GM12864 (cell line): Measurements from ENCODE around the gene MGAT3.
"Not testable (repeated sequence)": the region's sequence is repeated elsewhere in the genome, so short reads cannot be mapped to it uniquely, and the experiment has no call there.

Experiments used
- DNase-seq: peaks from one replicate; pipeline ENCODE4 v3.0.0-alpha.2; 2011; ENCODE audit warnings: low read depth
- H3K4me3 ChIP-seq: 2 replicates; pipeline ENCODE4 v1.5.1; 2011; ENCODE audit warnings: mild to moderate bottlenecking, low read depth, low read length, control low read depth
- TF ChIP-seq, protein P1 (sequence below): IDR thresholded peaks from 2 replicates; pipeline ENCODE4 v1.5.1; 2011; ENCODE audit warnings: low read depth, mild to moderate bottlenecking, moderate library complexity, low read length, control low read depth, inconsistent platforms; ENCODE audit errors: missing control alignments

The MGAT3 gene

GRCh38 chr22:39518144-39518786, 61.5 kb downstream of the MGAT3 start:
- TF ChIP-seq, protein P1, sequence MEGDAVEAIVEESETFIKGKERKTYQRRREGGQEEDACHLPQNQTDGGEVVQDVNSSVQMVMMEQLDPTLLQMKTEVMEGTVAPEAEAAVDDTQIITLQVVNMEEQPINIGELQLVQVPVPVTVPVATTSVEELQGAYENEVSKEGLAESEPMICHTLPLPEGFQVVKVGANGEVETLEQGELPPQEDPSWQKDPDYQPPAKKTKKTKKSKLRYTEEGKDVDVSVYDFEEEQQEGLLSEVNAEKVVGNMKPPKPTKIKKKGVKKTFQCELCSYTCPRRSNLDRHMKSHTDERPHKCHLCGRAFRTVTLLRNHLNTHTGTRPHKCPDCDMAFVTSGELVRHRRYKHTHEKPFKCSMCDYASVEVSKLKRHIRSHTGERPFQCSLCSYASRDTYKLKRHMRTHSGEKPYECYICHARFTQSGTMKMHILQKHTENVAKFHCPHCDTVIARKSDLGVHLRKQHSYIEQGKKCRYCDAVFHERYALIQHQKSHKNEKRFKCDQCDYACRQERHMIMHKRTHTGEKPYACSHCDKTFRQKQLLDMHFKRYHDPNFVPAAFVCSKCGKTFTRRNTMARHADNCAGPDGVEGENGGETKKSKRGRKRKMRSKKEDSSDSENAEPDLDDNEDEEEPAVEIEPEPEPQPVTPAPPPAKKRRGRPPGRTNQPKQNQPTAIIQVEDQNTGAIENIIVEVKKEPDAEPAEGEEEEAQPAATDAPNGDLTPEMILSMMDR = no peak

DNA sequence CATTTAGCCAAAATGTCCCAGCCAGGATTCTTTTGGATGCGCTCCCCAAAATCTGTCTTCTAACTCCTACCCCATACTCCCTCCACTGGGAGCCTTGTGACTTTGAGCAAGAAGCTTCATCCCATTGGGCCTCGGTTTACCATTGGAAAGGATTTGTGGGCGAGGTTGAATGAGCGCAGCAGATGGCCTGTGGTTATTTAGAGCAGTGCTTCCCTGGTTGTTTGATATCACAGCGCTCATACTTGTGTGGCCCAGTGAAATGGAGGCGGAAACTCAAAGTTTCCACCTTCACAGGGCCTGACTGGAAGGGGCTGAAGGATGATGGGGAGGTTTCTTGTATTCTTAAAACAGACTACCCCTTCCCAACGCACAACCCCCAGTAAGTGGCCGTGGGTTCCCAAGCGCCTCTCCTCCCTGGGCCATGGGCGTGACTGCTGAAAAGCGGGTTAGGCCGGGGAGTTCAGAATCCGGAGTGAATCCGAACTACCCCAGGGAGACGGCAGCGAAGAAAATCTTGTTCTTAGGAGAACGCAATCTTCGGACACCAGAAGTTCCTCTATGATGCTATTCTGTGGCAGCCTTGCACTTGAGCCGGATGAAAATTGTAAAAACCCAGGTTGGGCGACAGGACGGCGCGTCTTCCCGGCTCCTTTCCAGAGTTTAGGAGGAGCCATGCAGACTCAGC, 62.3 kb downstream of the MGAT3 start:
- peak overlapping the region; percentile 67 for H3K4me3 ChIP-seq
- no peak for DNase-seq
- TF ChIP-seq, protein P1 = no peak

More at GRCh38 chr22:39518144-39518786, 61.5 kb downstream of the MGAT3 start:
- no peak overlapping the region for H3K4me3 ChIP-seq
- DNase-seq = no peak

- TF ChIP-seq, protein P1 = peak; percentile 19
- peak; percentile 99 for DNase-seq
- peak overlapping the region; percentile 67 for H3K4me3 ChIP-seq
Measured at GRCh38 chr22:39519681-39520225, 62.9 kb downstream of the MGAT3 start.

DNA sequence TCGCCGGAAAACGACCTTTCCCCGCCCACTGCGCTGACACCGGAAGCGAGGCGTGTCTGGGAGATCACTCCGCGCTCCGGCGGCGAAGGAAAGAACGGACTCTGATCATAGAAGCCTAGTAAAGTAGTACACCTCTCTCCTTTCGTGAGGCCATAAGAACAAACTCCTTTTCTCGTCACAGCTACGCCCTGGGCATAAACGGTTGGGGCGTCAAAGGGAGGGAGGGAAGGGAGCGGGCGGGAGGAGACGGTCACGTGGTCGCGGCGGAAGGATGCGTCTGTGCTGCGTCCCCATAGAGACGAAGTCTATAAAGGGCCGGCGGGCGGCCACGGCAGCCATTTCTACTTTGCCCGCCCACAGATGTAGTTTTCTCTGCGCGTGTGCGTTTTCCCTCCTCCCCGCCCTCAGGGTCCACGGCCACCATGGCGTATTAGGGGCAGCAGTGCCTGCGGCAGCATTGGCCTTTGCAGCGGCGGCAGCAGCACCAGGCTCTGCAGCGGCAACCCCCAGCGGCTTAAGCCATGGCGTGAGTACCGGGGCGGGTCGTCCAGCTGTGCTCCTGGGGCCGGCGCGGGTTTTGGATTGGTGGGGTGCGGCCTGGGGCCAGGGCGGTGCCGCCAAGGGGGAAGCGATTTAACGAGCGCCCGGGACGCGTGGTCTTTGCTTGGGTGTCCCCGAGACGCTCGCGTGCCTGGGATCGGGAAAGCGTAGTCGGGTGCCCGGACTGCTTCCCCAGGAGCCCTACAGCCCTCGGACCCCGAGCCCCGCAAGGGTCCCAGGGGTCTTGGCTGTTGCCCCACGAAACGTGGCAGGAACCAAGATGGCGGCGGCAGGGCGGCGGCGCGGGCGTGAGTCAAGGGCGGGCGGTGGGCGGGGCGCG, 63.7 kb downstream of the MGAT3 start, which contains the start of gene ATF4:
Gene ATF4, plus strand, starts transcription at position 337 of the 880 bp plus-strand sequence. CDS start 884 bp downstream, outside the sequence.
- DNase-seq = no peak
- TF ChIP-seq, protein P1 = no peak
- H3K4me3 ChIP-seq = peak within 1 kb of the TSS; percentile 67

DNA sequence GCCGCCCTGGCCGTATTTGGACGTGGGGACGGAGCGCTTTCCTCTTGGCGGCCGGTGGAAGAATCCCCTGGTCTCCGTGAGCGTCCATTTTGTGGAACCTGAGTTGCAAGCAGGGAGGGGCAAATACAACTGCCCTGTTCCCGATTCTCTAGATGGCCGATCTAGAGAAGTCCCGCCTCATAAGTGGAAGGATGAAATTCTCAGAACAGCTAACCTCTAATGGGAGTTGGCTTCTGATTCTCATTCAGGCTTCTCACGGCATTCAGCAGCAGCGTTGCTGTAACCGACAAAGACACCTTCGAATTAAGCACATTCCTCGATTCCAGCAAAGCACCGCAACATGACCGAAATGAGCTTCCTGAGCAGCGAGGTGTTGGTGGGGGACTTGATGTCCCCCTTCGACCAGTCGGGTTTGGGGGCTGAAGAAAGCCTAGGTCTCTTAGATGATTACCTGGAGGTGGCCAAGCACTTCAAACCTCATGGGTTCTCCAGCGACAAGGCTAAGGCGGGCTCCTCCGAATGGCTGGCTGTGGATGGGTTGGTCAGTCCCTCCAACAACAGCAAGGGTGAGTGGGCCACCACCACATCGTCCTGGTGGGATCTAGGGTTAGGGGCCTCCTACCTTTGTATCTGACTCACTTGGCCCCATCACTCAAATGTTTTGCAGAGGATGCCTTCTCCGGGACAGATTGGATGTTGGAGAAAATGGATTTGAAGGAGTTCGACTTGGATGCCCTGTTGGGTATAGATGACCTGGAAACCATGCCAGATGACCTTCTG, 64.5 kb downstream of the MGAT3 start:
- DNase-seq = not testable (repeated sequence)
- H3K4me3 ChIP-seq = peak overlapping the region; percentile 67

GRCh38 chr22:39522091-39522490, 65.3 kb downstream of the MGAT3 start:
- DNase-seq = not testable (repeated sequence)
- H3K4me3 ChIP-seq = peak overlapping the region; percentile 67

- no peak for DNase-seq
- TF ChIP-seq, protein P1 = no peak
- peak overlapping the region; percentile 67 for H3K4me3 ChIP-seq
Measured at GRCh38 chr22:39522567-39523300, 65.9 kb downstream of the MGAT3 start.
